ENCODE measurements around the gene GNA14.

DNA sequence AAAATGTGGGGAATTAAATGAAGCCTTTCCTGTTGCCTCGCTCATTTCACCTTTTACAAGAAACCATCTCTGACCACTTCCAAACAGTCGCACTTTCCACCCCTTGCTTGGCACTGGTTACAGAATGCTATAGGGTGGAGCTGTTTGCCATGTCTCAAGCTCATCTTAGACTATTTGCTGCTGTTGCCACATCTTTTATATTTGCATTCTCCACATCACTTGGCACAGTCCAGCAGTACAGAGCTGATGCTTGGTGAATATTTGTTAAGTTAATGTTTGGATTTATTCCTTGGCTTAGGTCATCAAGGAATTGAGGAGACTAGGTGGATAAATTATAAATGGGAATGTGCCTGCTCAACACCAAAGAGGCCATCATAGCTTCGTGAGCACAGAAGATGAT lies 53.2 kb downstream of the GNA14 start:
- TF ChIP-seq, protein P1, sequence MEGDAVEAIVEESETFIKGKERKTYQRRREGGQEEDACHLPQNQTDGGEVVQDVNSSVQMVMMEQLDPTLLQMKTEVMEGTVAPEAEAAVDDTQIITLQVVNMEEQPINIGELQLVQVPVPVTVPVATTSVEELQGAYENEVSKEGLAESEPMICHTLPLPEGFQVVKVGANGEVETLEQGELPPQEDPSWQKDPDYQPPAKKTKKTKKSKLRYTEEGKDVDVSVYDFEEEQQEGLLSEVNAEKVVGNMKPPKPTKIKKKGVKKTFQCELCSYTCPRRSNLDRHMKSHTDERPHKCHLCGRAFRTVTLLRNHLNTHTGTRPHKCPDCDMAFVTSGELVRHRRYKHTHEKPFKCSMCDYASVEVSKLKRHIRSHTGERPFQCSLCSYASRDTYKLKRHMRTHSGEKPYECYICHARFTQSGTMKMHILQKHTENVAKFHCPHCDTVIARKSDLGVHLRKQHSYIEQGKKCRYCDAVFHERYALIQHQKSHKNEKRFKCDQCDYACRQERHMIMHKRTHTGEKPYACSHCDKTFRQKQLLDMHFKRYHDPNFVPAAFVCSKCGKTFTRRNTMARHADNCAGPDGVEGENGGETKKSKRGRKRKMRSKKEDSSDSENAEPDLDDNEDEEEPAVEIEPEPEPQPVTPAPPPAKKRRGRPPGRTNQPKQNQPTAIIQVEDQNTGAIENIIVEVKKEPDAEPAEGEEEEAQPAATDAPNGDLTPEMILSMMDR (conservative IDR thresholded peaks at IDR 0.05; ENCODE audit: low read depth in 2 of 2): no peak
- TF ChIP-seq POLR2AphosphoS5 (IDR thresholded peaks at IDR 0.05; ENCODE audit: low read depth): no peak
- no peak for TF ChIP-seq EZH2 (IDR thresholded peaks at IDR 0.05; ENCODE audit: low read depth, unreplicated experiment)
- no peak for TF ChIP-seq CREB1 (CRISPR knock-in tag; IDR thresholded peaks at IDR 0.05; ENCODE audit: low read depth)
- TF ChIP-seq EZH2phosphoT487 (IDR thresholded peaks at IDR 0.05; ENCODE audit: unreplicated experiment): no peak
- no peak for TF ChIP-seq NANOG (IDR thresholded peaks at IDR 0.05; ENCODE audit: borderline replicate concordance)
- no peak for TF ChIP-seq JUNB (IDR thresholded peaks at IDR 0.05; ENCODE audit: unreplicated experiment)
- no peak for TF ChIP-seq STAT1 (IDR thresholded peaks at IDR 0.05; ENCODE audit: unreplicated experiment)
- TF ChIP-seq, protein P2, sequence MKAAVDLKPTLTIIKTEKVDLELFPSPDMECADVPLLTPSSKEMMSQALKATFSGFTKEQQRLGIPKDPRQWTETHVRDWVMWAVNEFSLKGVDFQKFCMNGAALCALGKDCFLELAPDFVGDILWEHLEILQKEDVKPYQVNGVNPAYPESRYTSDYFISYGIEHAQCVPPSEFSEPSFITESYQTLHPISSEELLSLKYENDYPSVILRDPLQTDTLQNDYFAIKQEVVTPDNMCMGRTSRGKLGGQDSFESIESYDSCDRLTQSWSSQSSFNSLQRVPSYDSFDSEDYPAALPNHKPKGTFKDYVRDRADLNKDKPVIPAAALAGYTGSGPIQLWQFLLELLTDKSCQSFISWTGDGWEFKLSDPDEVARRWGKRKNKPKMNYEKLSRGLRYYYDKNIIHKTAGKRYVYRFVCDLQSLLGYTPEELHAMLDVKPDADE (IDR thresholded peaks at IDR 0.05): no peak
- TF ChIP-seq, protein P3, sequence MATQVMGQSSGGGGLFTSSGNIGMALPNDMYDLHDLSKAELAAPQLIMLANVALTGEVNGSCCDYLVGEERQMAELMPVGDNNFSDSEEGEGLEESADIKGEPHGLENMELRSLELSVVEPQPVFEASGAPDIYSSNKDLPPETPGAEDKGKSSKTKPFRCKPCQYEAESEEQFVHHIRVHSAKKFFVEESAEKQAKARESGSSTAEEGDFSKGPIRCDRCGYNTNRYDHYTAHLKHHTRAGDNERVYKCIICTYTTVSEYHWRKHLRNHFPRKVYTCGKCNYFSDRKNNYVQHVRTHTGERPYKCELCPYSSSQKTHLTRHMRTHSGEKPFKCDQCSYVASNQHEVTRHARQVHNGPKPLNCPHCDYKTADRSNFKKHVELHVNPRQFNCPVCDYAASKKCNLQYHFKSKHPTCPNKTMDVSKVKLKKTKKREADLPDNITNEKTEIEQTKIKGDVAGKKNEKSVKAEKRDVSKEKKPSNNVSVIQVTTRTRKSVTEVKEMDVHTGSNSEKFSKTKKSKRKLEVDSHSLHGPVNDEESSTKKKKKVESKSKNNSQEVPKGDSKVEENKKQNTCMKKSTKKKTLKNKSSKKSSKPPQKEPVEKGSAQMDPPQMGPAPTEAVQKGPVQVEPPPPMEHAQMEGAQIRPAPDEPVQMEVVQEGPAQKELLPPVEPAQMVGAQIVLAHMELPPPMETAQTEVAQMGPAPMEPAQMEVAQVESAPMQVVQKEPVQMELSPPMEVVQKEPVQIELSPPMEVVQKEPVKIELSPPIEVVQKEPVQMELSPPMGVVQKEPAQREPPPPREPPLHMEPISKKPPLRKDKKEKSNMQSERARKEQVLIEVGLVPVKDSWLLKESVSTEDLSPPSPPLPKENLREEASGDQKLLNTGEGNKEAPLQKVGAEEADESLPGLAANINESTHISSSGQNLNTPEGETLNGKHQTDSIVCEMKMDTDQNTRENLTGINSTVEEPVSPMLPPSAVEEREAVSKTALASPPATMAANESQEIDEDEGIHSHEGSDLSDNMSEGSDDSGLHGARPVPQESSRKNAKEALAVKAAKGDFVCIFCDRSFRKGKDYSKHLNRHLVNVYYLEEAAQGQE (IDR thresholded peaks at IDR 0.05; ENCODE audit: unreplicated experiment): no peak
- TF ChIP-seq, protein P4, sequence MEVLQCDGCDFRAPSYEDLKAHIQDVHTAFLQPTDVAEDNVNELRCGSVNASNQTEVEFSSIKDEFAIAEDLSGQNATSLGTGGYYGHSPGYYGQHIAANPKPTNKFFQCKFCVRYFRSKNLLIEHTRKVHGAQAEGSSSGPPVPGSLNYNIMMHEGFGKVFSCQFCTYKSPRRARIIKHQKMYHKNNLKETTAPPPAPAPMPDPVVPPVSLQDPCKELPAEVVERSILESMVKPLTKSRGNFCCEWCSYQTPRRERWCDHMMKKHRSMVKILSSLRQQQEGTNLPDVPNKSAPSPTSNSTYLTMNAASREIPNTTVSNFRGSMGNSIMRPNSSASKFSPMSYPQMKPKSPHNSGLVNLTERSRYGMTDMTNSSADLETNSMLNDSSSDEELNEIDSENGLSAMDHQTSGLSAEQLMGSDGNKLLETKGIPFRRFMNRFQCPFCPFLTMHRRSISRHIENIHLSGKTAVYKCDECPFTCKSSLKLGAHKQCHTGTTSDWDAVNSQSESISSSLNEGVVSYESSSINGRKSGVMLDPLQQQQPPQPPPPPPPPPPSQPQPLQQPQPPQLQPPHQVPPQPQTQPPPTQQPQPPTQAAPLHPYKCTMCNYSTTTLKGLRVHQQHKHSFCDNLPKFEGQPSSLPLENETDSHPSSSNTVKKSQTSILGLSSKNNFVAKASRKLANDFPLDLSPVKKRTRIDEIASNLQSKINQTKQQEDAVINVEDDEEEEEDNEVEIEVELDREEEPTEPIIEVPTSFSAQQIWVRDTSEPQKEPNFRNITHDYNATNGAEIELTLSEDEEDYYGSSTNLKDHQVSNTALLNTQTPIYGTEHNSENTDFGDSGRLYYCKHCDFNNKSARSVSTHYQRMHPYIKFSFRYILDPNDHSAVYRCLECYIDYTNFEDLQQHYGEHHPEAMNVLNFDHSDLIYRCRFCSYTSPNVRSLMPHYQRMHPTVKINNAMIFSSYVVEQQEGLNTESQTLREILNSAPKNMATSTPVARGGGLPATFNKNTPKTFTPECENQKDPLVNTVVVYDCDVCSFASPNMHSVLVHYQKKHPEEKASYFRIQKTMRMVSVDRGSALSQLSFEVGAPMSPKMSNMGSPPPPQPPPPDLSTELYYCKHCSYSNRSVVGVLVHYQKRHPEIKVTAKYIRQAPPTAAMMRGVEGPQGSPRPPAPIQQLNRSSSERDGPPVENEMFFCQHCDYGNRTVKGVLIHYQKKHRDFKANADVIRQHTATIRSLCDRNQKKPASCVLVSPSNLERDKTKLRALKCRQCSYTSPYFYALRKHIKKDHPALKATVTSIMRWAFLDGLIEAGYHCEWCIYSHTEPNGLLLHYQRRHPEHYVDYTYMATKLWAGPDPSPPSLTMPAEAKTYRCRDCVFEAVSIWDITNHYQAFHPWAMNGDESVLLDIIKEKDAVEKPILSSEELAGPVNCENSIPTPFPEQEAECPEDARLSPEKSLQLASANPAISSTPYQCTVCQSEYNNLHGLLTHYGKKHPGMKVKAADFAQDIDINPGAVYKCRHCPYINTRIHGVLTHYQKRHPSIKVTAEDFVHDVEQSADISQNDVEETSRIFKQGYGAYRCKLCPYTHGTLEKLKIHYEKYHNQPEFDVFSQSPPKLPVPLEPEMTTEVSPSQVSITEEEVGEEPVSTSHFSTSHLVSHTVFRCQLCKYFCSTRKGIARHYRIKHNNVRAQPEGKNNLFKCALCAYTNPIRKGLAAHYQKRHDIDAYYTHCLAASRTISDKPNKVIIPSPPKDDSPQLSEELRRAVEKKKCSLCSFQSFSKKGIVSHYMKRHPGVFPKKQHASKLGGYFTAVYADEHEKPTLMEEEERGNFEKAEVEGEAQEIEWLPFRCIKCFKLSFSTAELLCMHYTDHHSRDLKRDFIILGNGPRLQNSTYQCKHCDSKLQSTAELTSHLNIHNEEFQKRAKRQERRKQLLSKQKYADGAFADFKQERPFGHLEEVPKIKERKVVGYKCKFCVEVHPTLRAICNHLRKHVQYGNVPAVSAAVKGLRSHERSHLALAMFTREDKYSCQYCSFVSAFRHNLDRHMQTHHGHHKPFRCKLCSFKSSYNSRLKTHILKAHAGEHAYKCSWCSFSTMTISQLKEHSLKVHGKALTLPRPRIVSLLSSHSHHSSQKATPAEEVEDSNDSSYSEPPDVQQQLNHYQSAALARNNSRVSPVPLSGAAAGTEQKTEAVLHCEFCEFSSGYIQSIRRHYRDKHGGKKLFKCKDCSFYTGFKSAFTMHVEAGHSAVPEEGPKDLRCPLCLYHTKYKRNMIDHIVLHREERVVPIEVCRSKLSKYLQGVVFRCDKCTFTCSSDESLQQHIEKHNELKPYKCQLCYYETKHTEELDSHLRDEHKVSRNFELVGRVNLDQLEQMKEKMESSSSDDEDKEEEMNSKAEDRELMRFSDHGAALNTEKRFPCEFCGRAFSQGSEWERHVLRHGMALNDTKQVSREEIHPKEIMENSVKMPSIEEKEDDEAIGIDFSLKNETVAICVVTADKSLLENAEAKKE (CRISPR knock-in tag; IDR thresholded peaks at IDR 0.05): no peak
- TF ChIP-seq ZNF331 (CRISPR knock-in tag; IDR thresholded peaks at IDR 0.05; ENCODE audit: low read depth): no peak

All from GM23338 (cell line).